Dendritic cell treated with granulocyte-macrophage colony-stimulating factor and Interleukin-4, amounts not matched to agents 40 ng/mL and 50 ng/mL, for 4 days (primary cell): ENCODE data around the gene RAB32.
A peak's percentile ranks its signal among the peaks of the same experiment; 100 is the strongest.
"Not testable (repeated sequence)": the region's sequence is repeated elsewhere in the genome, so short reads cannot be mapped to it uniquely, and the experiment has no call there.

Experiments used
- H3K27ac Mint-ChIP-seq: one replicate; pipeline ENCODE4 v1.8.0; 2022; ENCODE audit warnings: mild to moderate bottlenecking, mixed read lengths
- H3K27me3 Mint-ChIP-seq: one replicate; pipeline ENCODE4 v1.8.0; 2022; ENCODE audit warnings: mild to moderate bottlenecking, mixed read lengths
- H3K36me3 Mint-ChIP-seq: one replicate; pipeline ENCODE4 v1.8.0; 2022; ENCODE audit warnings: low read depth, mixed read lengths
- H3K4me1 Mint-ChIP-seq: one replicate; pipeline ENCODE4 v1.8.0; 2022; ENCODE audit warnings: low read depth, mixed read lengths
- H3K4me3 Mint-ChIP-seq: one replicate; pipeline ENCODE4 v1.8.0; 2022; ENCODE audit warnings: mild to moderate bottlenecking, moderate library complexity, mixed read lengths
- H3K9me3 Mint-ChIP-seq: one replicate; pipeline ENCODE4 v1.8.0; 2022; ENCODE audit warnings: mixed read lengths
- intact Hi-C: fragments of 100-400 bp; cut with micrococcal nuclease; formaldehyde crosslinking; loops from one replicate; pipeline ENCODE4 v1.15.0; 2022

Gene RAB32

DNA sequence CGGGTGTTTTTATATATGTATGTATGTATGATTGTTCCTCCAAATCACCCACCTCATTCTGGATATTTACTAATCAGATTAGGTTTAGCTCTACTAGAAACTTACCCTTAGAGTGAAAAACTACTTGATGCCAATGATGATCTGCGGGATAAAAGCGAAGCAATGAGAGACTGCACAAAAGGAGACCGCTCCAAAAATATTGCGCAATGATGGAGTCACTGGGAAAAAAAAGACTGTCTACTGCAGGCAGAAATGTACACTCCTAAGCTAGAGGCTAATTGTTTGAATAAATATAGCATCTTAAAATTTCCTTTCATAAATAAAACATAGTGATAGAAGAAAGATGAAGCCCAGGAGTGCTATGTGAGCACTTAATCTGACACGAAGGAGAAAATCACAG is 7.3 kb downstream of the RAB32 start:
- Mint-ChIP-seq H3K9me3 (no peaks in the 10 kb centered on the region), H3K4me1 (peaks cover 58% of the 10 kb centered on the region), H3K4me3 (no peak overlapping the region), H3K27ac (peak overlapping the region; percentile 33), H3K36me3 (peaks cover 70% of the 10 kb centered on the region), H3K27me3 (no peaks in the 10 kb centered on the region)
- intact Hi-C loops = no loop called here

DNA sequence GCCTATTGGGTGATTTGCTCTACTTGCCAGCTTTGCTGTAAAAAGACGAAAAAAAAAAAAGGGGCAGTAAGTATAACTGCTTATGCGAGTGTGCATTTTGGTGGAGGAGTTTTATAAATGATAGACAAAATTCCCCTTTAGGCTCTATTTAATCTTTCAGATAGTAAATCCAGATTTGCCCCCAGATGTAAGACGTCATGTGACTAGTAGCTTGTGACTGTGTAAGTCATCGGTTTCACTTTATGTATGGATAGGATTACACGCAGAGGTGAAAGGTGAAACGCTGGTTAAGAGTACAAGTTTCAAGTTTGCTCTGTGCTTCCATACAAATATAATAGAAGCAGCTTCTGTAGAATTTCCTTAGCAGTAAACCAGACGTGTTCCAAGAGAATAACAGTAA is 7.9 kb downstream of the RAB32 start:
- peaks cover 58% of the 10 kb centered on the region for H3K4me1 Mint-ChIP-seq
- H3K27me3 Mint-ChIP-seq = no peaks in the 10 kb centered on the region
- H3K27ac Mint-ChIP-seq = peak overlapping the region; percentile 33

GRCh38 chr6:146553377-146554135 is 9.9 kb downstream of the RAB32 start:
- no peaks in the 10 kb centered on the region for H3K27me3 Mint-ChIP-seq
- peaks cover 73% of the 10 kb centered on the region for H3K36me3 Mint-ChIP-seq
- no peaks in the 10 kb centered on the region for H3K9me3 Mint-ChIP-seq
- intact Hi-C loops = no loop called here
- peaks cover 50% of the 10 kb centered on the region for H3K4me1 Mint-ChIP-seq
- peak overlapping the region; percentile 43 for H3K27ac Mint-ChIP-seq
- no peak overlapping the region for H3K4me3 Mint-ChIP-seq

More for the DNA sequence above, 7.9 kb downstream of the RAB32 start:
- Mint-ChIP-seq H3K4me3 (peak overlapping the region; percentile 13), H3K36me3 (peaks cover 76% of the 10 kb centered on the region), H3K9me3 (no peaks in the 10 kb centered on the region)
- intact Hi-C loops = no loop called here

DNA sequence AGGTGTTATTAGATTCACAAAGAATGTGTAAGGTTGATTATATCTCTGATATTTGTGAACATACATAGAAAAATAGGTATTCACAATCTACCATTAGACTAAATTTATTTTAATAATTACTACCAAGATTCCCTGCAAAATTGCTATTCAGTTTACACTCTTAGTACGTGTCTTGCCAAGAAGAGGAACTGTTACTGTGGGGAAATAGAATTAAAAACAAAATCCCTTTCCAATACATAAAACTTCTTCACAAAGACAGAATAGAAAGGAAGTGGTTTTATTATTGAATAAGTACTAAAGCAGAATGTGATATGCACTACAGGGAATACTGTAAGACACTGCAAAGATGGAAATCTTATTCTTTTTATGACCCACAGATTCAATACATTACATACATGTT is 17.0 kb downstream of the RAB32 start:
- Mint-ChIP-seq H3K4me3 (no peak overlapping the region), H3K27ac (no peak overlapping the region), H3K36me3 (peaks cover 17% of the 10 kb centered on the region), H3K4me1 (peaks cover 16% of the 10 kb centered on the region), H3K27me3 (no peaks in the 10 kb centered on the region), H3K9me3 (no peaks in the 10 kb centered on the region)
- intact Hi-C loops = no loop called here

GRCh38 chr6:146566661-146567060 is 23.0 kb downstream of the RAB32 start:
- H3K36me3 Mint-ChIP-seq, intact Hi-C loops, H3K27me3 Mint-ChIP-seq, H3K27ac Mint-ChIP-seq, H3K4me3 Mint-ChIP-seq: not testable (repeated sequence)
- Mint-ChIP-seq H3K9me3 (peaks cover 11% of the 10 kb centered on the region), H3K4me1 (peaks cover 30% of the 10 kb centered on the region)

GRCh38 chr6:146568619-146569018 is 25.0 kb downstream of the RAB32 start:
- intact Hi-C loops, H3K4me3 Mint-ChIP-seq, H3K36me3 Mint-ChIP-seq, H3K27me3 Mint-ChIP-seq: not testable (repeated sequence)
- Mint-ChIP-seq H3K27ac (peak overlapping the region; percentile 5), H3K9me3 (peaks cover 11% of the 10 kb centered on the region), H3K4me1 (peaks cover 37% of the 10 kb centered on the region)

- no peaks in the 10 kb centered on the region for H3K36me3 Mint-ChIP-seq
- intact Hi-C loops = no loop called here
- no peak overlapping the region for H3K27ac Mint-ChIP-seq
- peaks cover 20% of the 10 kb centered on the region for H3K4me1 Mint-ChIP-seq
- no peaks in the 10 kb centered on the region for H3K27me3 Mint-ChIP-seq
- H3K9me3 Mint-ChIP-seq = no peaks in the 10 kb centered on the region
- no peak overlapping the region for H3K4me3 Mint-ChIP-seq
Observed at GRCh38 chr6:146574211-146574610, 30.6 kb downstream of the RAB32 start.

DNA sequence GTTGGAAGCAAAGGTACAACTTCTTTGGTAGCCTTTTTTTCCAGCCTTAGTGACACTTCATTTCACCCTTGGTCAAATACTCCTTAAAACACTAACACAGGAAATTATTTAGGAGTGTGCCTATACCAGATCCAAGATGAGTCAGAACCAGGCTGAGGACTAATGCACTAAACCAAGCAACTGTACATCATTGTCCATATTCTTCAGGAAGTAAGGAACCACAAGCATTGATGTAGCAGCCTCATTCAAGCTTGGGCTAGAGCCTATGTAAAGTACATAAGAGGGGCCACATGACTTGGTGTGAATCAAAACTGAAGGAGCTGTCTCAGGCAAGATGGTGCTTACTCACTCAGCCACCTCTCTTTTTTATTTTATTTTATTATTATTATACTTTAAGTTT is 34.4 kb downstream of the RAB32 start:
- Mint-ChIP-seq H3K4me3 (no peak overlapping the region), H3K4me1 (peaks cover 31% of the 10 kb centered on the region), H3K27me3 (no peaks in the 10 kb centered on the region), H3K27ac (no peak overlapping the region), H3K9me3 (no peaks in the 10 kb centered on the region), H3K36me3 (no peaks in the 10 kb centered on the region)
- intact Hi-C loops = no loop called here

DNA sequence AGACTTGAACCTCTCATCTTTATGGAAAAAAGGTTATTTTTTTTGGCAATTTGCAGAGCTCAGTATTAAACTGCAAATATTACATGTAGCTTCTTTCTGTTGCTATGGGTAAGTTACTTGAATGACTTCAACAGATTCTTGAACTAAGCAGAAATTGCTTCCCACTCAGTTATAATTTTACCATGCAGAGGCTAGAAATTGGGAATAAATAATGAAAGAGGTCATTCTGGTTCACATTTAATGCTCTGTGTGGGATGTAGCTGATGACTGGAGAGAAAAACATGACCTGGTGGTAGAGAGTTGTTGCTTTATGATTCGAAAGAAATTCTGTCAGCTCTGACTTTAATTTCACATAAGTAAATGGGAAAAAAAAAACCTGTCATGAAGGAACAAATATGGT is 38.3 kb downstream of the RAB32 start:
- H3K9me3 Mint-ChIP-seq = no peaks in the 10 kb centered on the region
- H3K4me3 Mint-ChIP-seq = no peak overlapping the region
- peaks cover 36% of the 10 kb centered on the region for H3K4me1 Mint-ChIP-seq
- H3K27me3 Mint-ChIP-seq = no peaks in the 10 kb centered on the region
- no peaks in the 10 kb centered on the region for H3K36me3 Mint-ChIP-seq
- intact Hi-C loops = loop anchor here (5.0 kb wide), 1 partner anchor 35 kb away; no protein-coding TSS in a partner anchor
- no peak overlapping the region for H3K27ac Mint-ChIP-seq

DNA sequence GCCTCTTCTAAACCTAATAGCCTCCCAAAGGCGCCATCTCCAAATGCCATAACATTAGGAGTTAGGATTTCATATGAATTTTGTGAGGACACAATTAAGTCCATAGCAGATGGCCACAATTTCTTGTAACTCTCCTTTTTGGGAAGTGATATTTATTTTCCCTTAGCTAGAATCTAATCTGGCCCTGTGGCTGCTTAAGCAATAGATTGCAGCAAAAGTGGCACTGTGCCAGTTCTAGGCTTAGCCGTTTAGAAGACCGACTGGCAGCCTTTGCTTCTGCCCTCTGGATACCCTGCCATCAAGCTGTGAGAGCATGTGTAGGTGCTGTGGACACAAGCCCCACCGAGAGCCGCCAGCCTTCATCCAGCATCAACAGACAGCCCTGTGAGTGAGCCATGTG is 39.2 kb downstream of the RAB32 start:
- H3K9me3 Mint-ChIP-seq = no peaks in the 10 kb centered on the region
- H3K27ac Mint-ChIP-seq = no peak overlapping the region
- peaks cover 36% of the 10 kb centered on the region for H3K4me1 Mint-ChIP-seq
- H3K36me3 Mint-ChIP-seq = no peaks in the 10 kb centered on the region
- no peak overlapping the region for H3K4me3 Mint-ChIP-seq
- no peaks in the 10 kb centered on the region for H3K27me3 Mint-ChIP-seq
- intact Hi-C loops = loop anchor here (5.0 kb wide), 1 partner anchor 36 kb away; no protein-coding TSS in a partner anchor

DNA sequence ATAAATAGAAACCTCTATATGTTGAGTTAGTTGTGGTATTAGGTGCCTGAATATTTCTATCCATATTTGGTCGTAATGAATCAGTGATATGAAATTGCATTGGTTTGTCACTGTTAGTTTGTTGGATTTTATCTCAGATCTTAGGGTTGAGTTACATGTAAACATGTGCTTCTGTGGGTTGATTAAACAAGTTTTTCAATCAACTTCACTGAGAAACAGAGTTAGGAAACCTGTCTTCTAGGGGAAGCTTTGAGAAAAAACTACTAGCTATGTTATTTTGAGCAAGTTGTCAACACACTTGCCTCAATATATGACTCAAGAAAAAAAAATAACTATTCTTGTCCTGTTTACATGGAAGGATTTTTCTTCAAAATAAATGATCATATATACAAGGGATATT is 40.3 kb downstream of the RAB32 start:
- Mint-ChIP-seq H3K9me3 (no peaks in the 10 kb centered on the region), H3K36me3 (no peaks in the 10 kb centered on the region), H3K27me3 (no peaks in the 10 kb centered on the region), H3K4me1 (peaks cover 36% of the 10 kb centered on the region), H3K4me3 (no peak overlapping the region), H3K27ac (no peak overlapping the region)
- intact Hi-C loops = loop anchor here (5.0 kb wide), 1 partner anchor 37 kb away; no protein-coding TSS in a partner anchor

DNA sequence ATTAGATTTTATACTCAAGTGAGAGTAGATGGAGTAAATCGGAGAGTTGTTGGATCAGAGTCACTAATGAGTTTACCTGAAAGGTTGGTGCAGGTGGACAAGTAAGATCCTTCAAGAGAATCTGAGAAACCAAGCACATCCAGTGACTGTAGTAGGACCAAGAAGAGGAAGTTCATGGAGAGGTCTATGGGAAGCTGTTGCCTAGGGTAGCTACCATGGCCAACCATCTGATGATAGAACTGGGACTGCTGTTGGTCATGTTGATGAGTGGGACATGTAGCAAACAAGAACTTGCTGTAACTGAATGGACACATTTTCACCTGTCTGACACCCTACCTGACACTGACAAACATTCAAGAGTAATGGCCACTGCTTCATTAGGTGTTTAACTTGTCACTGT is 43.8 kb downstream of the RAB32 start:
- no peak overlapping the region for H3K4me3 Mint-ChIP-seq
- intact Hi-C loops = no loop called here
- no peaks in the 10 kb centered on the region for H3K9me3 Mint-ChIP-seq
- H3K36me3 Mint-ChIP-seq = no peaks in the 10 kb centered on the region
- no peaks in the 10 kb centered on the region for H3K27me3 Mint-ChIP-seq
- no peak overlapping the region for H3K27ac Mint-ChIP-seq
- peaks cover 28% of the 10 kb centered on the region for H3K4me1 Mint-ChIP-seq

- intact Hi-C loops = loop anchor here (10.0 kb wide), 1 partner anchor 626 kb away; the partner anchor contains the start of gene SHPRH
- H3K9me3 Mint-ChIP-seq = no peaks in the 10 kb centered on the region
- H3K4me1 Mint-ChIP-seq = peaks cover 39% of the 10 kb centered on the region
- no peaks in the 10 kb centered on the region for H3K27me3 Mint-ChIP-seq
- no peaks in the 10 kb centered on the region for H3K36me3 Mint-ChIP-seq
- H3K4me3 Mint-ChIP-seq = no peak overlapping the region
- H3K27ac Mint-ChIP-seq = peak overlapping the region; percentile 77
Observed at GRCh38 chr6:146590492-146590891, 46.9 kb downstream of the RAB32 start.

GRCh38 chr6:146592451-146592850 is 48.8 kb downstream of the RAB32 start:
- Mint-ChIP-seq H3K4me1 (peaks cover 42% of the 10 kb centered on the region), H3K4me3 (no peak overlapping the region), H3K27me3 (no peaks in the 10 kb centered on the region), H3K27ac (no peak overlapping the region), H3K9me3 (no peaks in the 10 kb centered on the region), H3K36me3 (no peaks in the 10 kb centered on the region)
- intact Hi-C loops = loop anchor here (10.0 kb wide), 1 partner anchor 628 kb away; the partner anchor contains the start of gene SHPRH

- Mint-ChIP-seq H3K9me3 (no peaks in the 10 kb centered on the region), H3K27ac (peak overlapping the region; percentile 86), H3K4me1 (peaks cover 55% of the 10 kb centered on the region), H3K36me3 (peaks cover 5% of the 10 kb centered on the region), H3K4me3 (no peak overlapping the region), H3K27me3 (no peaks in the 10 kb centered on the region)
- intact Hi-C loops = loop anchor here (10.0 kb wide), 1 partner anchor 629 kb away; the partner anchor contains the start of gene SHPRH
Observed at GRCh38 chr6:146593986-146594385, 50.4 kb downstream of the RAB32 start.
